ENCODE results near the gene PPP1R2. TPM values are rescaled to one million over a fixed set of nuclear protein-coding genes. Genes with fewer than 3 reads are reported as not detected.
"Not testable (repeated sequence)": the region's sequence is repeated elsewhere in the genome, so short reads cannot be mapped to it uniquely, and the experiment has no call there.

Gene PPP1R2
- total RNA-seq, 2 donors from 2014 or later = 37.4 to 55.8 TPM

GRCh38 chr3:195512798-195513345 lies 30.3 kb downstream of the PPP1R2 start:
- Histone ChIP-seq H3K9me3 (no peaks in the 10 kb centered on the region), H3K4me1 (no peaks in the 10 kb centered on the region), H3K9ac (ENCODE audit: low read depth in 2 of 2, low read length in 2 of 2) (no peak overlapping the region), H3K4me3 (no peak overlapping the region), H3K27me3 (no peaks in the 10 kb centered on the region), H3K36me3 (no peaks in the 10 kb centered on the region), H3K27ac (no peak overlapping the region)
- DNase-seq = no peak
- no peak for TF ChIP-seq CTCF (IDR thresholded peaks at IDR 0.05)
- intact Hi-C loops (cut with DNase I) = no loop called here

- no peak overlapping the region for H3K4me3 ChIP-seq
- no peaks in the 10 kb centered on the region for H3K4me1 ChIP-seq
- no peak overlapping the region for H3K9ac ChIP-seq (ENCODE audit: low read depth in 2 of 2, low read length in 2 of 2)
- H3K27me3 ChIP-seq = no peaks in the 10 kb centered on the region
- no peak for DNase-seq
- no peak for TF ChIP-seq CTCF (IDR thresholded peaks at IDR 0.05)
- H3K27ac ChIP-seq = no peak overlapping the region
- intact Hi-C loops (cut with DNase I) = no loop called here
- no peaks in the 10 kb centered on the region for H3K9me3 ChIP-seq
- no peaks in the 10 kb centered on the region for H3K36me3 ChIP-seq
These were observed 32.0 kb downstream of the PPP1R2 start for GRCh38 chr3:195511136-195511535.

GRCh38 chr3:195508185-195508584 lies 34.9 kb downstream of the PPP1R2 start:
- Histone ChIP-seq H3K9ac (ENCODE audit: low read depth in 2 of 2, low read length in 2 of 2) (no peak overlapping the region), H3K4me1 (no peaks in the 10 kb centered on the region), H3K4me3 (no peak overlapping the region), H3K27ac (no peak overlapping the region), H3K36me3 (no peaks in the 10 kb centered on the region), H3K27me3 (no peaks in the 10 kb centered on the region), H3K9me3 (no peaks in the 10 kb centered on the region)
- DNase-seq = no peak
- intact Hi-C loops (cut with DNase I) = no loop called here
- no peak for TF ChIP-seq CTCF (IDR thresholded peaks at IDR 0.05)

- no peak overlapping the region for H3K27ac ChIP-seq
- H3K36me3 ChIP-seq = no peaks in the 10 kb centered on the region
- H3K4me3 ChIP-seq = no peak overlapping the region
- no peaks in the 10 kb centered on the region for H3K4me1 ChIP-seq
- no peaks in the 10 kb centered on the region for H3K27me3 ChIP-seq
- no peak overlapping the region for H3K9ac ChIP-seq (ENCODE audit: low read depth in 2 of 2, low read length in 2 of 2)
- TF ChIP-seq CTCF (IDR thresholded peaks at IDR 0.05) = no peak
- no peak for DNase-seq
- intact Hi-C loops (cut with DNase I) = no loop called here
- H3K9me3 ChIP-seq = no peaks in the 10 kb centered on the region
These were observed 67.5 kb downstream of the PPP1R2 start for GRCh38 chr3:195475614-195476013.

GRCh38 chr3:195475116-195475515 lies 68.0 kb downstream of the PPP1R2 start:
- not testable (repeated sequence) for H3K4me3 ChIP-seq, DNase-seq

GRCh38 chr3:195468841-195469240 lies 74.3 kb downstream of the PPP1R2 start:
- TF ChIP-seq CTCF (IDR thresholded peaks at IDR 0.05) = no peak
- H3K9me3 ChIP-seq = no peaks in the 10 kb centered on the region
- no peak for DNase-seq
- H3K4me3 ChIP-seq = no peak overlapping the region
- no peaks in the 10 kb centered on the region for H3K36me3 ChIP-seq
- no peak overlapping the region for H3K27ac ChIP-seq
- intact Hi-C loops (cut with DNase I) = no loop called here
- H3K27me3 ChIP-seq = no peaks in the 10 kb centered on the region
- no peaks in the 10 kb centered on the region for H3K4me1 ChIP-seq
- no peak overlapping the region for H3K9ac ChIP-seq (ENCODE audit: low read depth in 2 of 2, low read length in 2 of 2)

More at GRCh38 chr3:195475116-195475515, 68.0 kb downstream of the PPP1R2 start:
- H3K27ac ChIP-seq; H3K36me3 ChIP-seq; H3K9me3 ChIP-seq; H3K4me1 ChIP-seq; H3K9ac ChIP-seq (ENCODE audit: low read depth in 2 of 2, low read length in 2 of 2); intact Hi-C loops (cut with DNase I); H3K27me3 ChIP-seq: not testable (repeated sequence)

All from colonic mucosa (tissue), 4 donors.